Spleen (tissue), 7 donors: ENCODE results near the gene MANEAL.

Source experiments
- CTCF ChIP-seq, 11 experiments: fragments of 200-600 bp in 7 of 11; fragments of 450-650 bp in 4 of 11; sonication (generic) in 4 of 11; IDR thresholded peaks in 8 of 11; conservative IDR thresholded peaks in 3 of 11; 1 replicate in 7 of 11; 2 replicates in 4 of 11; pipeline versions ENCODE4 v1.4.0 to v1.8.0; 2016 to 2021; ENCODE audit warnings: antibody characterized with exemption in 11 of 11, inconsistent platforms in 4 of 11, mild to moderate bottlenecking in 1 of 11
- POLR2A ChIP-seq, 3 donors: fragments of 450-650 bp; IDR thresholded peaks; one replicate each; pipeline ENCODE4 v1.5.1; 2017; ENCODE audit warnings: antibody characterized with exemption in 3 of 3, mild to moderate bottlenecking in 1 of 3
- POLR2AphosphoS5 ChIP-seq, 3 donors: sonication (generic); formaldehyde crosslinking; IDR thresholded peaks; one replicate each; pipeline ENCODE4 v1.5.1; 2017; ENCODE audit warnings: antibody characterized with exemption in 3 of 3
- donor health status: DM: no; HTN: no; CAD: no; lungs with moderate emphysema.
- donor health status: DM: no; HTN: no; CAD: no.
- donor health status: DM: no; HTN: no; CAD: no.

GRCh38 chr1:37794372-37795339 lies 1.0 kb downstream of the MANEAL start:
- no peak for TF ChIP-seq CTCF (IDR thresholded peaks at IDR 0.05 in 8 of 11, conservative IDR thresholded peaks at IDR 0.05 in 3 of 11)
- TF ChIP-seq POLR2A (IDR thresholded peaks at IDR 0.05) = no peak
- no peak for TF ChIP-seq POLR2AphosphoS5 (IDR thresholded peaks at IDR 0.05)
